Retinal pigment epithelial cell (primary cell): Measurements from ENCODE around the gene ATF6.

ENCODE experiments used
- DNase-seq: peaks from one replicate; pipeline ENCODE4 v3.0.0-alpha.2; 2010; ENCODE audit warnings: low read depth
- H3K4me3 ChIP-seq: 2 replicates; pipeline ENCODE4 v1.5.1; 2011; ENCODE audit warnings: mild to moderate bottlenecking, low read length, control low read depth, moderate library complexity
- TF ChIP-seq, protein P1 (sequence below): conservative IDR thresholded peaks from 2 replicates; pipeline ENCODE4 v1.5.1; 2011; ENCODE audit warnings: low read depth, low read length, control low read depth, inconsistent platforms

The ATF6 gene

GRCh38 chr1:161907265-161907664, 141.1 kb downstream of the ATF6 start:
- H3K4me3 ChIP-seq: no peak overlapping the region
- TF ChIP-seq, protein P1, sequence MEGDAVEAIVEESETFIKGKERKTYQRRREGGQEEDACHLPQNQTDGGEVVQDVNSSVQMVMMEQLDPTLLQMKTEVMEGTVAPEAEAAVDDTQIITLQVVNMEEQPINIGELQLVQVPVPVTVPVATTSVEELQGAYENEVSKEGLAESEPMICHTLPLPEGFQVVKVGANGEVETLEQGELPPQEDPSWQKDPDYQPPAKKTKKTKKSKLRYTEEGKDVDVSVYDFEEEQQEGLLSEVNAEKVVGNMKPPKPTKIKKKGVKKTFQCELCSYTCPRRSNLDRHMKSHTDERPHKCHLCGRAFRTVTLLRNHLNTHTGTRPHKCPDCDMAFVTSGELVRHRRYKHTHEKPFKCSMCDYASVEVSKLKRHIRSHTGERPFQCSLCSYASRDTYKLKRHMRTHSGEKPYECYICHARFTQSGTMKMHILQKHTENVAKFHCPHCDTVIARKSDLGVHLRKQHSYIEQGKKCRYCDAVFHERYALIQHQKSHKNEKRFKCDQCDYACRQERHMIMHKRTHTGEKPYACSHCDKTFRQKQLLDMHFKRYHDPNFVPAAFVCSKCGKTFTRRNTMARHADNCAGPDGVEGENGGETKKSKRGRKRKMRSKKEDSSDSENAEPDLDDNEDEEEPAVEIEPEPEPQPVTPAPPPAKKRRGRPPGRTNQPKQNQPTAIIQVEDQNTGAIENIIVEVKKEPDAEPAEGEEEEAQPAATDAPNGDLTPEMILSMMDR: no peak
- DNase-seq: peak; percentile 21

GRCh38 chr1:161908264-161908663, 142.1 kb downstream of the ATF6 start:
- no peak overlapping the region for H3K4me3 ChIP-seq
- TF ChIP-seq, protein P1: no peak
- DNase-seq: no peak

GRCh38 chr1:161910604-161911003, 144.5 kb downstream of the ATF6 start:
- no peak for DNase-seq
- TF ChIP-seq, protein P1: no peak
- H3K4me3 ChIP-seq: no peak overlapping the region

- H3K4me3 ChIP-seq: no peak overlapping the region
- no peak for DNase-seq
- TF ChIP-seq, protein P1: no peak
Measured at GRCh38 chr1:161913482-161914140, 147.5 kb downstream of the ATF6 start.

DNA sequence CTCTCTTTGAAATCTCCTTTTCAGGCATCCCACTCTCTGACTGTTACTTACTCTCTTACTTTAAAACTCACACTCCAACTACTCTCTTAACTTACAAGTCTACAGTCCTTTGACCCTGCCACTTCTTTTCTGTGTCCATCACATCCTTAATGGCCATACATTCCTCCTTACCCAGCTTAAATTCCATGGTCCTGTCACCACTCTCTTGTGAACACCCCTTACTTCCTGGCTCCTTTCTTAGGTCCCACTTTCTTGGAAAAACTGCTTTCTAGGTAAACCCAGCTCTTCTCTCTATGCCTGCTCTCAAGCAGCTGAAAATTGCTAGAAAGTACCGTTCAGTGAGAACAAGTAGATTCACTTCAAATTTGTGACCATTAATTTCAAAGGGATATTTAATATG, 148.5 kb downstream of the ATF6 start:
- no peak overlapping the region for H3K4me3 ChIP-seq
- no peak for DNase-seq
- TF ChIP-seq, protein P1: no peak

DNA sequence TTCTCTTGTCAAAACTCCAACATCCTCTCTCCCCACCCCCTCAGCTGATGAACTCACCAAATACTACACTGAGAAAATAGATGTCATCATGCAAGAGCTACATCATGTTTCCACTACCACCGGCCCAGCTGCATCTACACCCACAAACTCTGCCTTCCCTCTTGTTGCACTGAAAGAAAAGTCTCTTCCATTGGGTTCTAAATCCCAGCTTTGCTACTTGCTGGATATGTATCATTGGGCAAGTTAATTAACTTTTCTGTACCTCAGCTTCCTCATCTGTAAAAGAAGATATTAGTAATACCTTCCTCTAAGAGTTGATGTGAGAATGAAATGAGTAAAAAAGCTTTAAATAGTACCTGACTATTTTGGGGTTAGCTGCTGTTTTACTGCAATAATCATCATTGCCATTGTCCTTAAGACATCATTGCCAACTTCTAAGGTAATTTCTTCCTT, 149.0 kb downstream of the ATF6 start:
- TF ChIP-seq, protein P1: no peak
- no peak overlapping the region for H3K4me3 ChIP-seq
- DNase-seq: no peak

DNA sequence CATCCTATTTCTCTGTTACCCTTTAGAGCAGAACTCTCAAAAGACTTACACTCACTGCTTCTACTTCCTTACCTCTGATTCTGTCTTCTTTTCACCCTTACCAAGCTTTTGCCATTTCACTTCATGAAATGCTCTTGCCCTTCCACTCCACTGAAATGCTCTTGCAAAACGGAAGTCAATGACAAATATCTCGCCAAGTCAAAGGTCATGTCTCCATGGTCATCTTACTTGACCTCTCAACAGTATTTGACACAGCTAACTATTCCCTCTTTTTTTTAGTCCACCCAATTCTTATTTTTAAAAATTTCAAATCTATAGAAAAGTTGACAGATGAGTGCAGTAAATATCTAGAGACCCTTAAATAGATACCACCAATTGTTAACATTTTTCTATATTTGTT, 149.9 kb downstream of the ATF6 start:
- no peak for DNase-seq
- TF ChIP-seq, protein P1: no peak
- no peak overlapping the region for H3K4me3 ChIP-seq
